Neural crest cell (in vitro differentiated cells): ENCODE measurements around the gene CDK14. TPM values are rescaled to one million over a fixed set of nuclear protein-coding genes. Genes with fewer than 3 reads are reported as not detected.

ENCODE experiments used
- DNase-seq: peaks from one replicate; pipeline ENCODE4 v3.0.0; 2021; ENCODE audit warnings: low read depth, mixed read lengths, low spot score
- H3K27ac Mint-ChIP-seq: one replicate; pipeline ENCODE4 v1.8.0; 2021; ENCODE audit warnings: mild to moderate bottlenecking, mixed read lengths; ENCODE audit not compliant: unreplicated experiment
- H3K27me3 Mint-ChIP-seq: 2 replicates; pipeline ENCODE4 v1.8.0; 2021; ENCODE audit warnings: low read depth, mild to moderate bottlenecking, mixed read lengths
- H3K36me3 Mint-ChIP-seq: 2 replicates; pipeline ENCODE4 v1.8.0; 2021; ENCODE audit warnings: low read depth, mild to moderate bottlenecking, mixed read lengths
- H3K4me1 Mint-ChIP-seq: 2 replicates; pipeline ENCODE4 v1.8.0; 2021; ENCODE audit warnings: mixed read lengths
- H3K4me3 Mint-ChIP-seq: one replicate; pipeline ENCODE4 v1.8.0; 2021; ENCODE audit warnings: mild to moderate bottlenecking, mixed read lengths
- H3K9me3 Mint-ChIP-seq: 2 replicates; pipeline ENCODE4 v1.8.0; 2021; ENCODE audit warnings: mixed read lengths
- total RNA-seq: library from RNA; stranded (reverse); gene quantifications from 2 replicates; pipeline ENCODE4 v1.2.1, GENCODE V29; 2021
- TF ChIP-seq, protein P1 (sequence below): fragments of 200-600 bp; sonication (generic); conservative IDR thresholded peaks from 2 replicates; pipeline ENCODE4 v1.5.0; 2021; ENCODE audit warnings: antibody characterized with exemption, mild to moderate bottlenecking

The CDK14 gene
- total RNA-seq, 1 donor from 2014 or later, result 49.6 TPM

DNA sequence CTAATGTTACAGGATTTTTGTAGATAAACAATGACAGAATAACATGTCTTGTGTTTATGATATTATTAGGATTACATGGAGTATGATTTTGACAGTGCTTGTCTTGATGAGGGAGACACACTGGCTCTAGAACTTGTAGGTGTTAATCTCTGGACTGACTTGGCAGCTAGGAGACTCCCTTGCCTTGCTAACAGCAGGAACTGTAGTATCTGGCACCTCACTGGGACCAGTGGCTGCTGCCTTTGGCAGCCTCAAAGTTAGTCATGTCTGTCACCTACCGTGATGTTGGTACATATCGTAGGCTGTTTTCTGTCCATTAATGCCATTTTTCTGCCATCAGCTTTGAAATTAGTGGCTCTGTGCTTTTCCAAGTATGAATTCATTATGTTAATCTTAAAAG lies 261.5 kb downstream of the CDK14 start:
- no peak for DNase-seq
- peaks cover 2% of the 10 kb centered on the region for H3K36me3 Mint-ChIP-seq
- H3K27me3 Mint-ChIP-seq, result no peaks in the 10 kb centered on the region
- no peaks in the 10 kb centered on the region for H3K4me1 Mint-ChIP-seq
- H3K27ac Mint-ChIP-seq, result no peak overlapping the region
- H3K9me3 Mint-ChIP-seq, result no peaks in the 10 kb centered on the region
- H3K4me3 Mint-ChIP-seq, result no peak overlapping the region
- TF ChIP-seq, protein P1, sequence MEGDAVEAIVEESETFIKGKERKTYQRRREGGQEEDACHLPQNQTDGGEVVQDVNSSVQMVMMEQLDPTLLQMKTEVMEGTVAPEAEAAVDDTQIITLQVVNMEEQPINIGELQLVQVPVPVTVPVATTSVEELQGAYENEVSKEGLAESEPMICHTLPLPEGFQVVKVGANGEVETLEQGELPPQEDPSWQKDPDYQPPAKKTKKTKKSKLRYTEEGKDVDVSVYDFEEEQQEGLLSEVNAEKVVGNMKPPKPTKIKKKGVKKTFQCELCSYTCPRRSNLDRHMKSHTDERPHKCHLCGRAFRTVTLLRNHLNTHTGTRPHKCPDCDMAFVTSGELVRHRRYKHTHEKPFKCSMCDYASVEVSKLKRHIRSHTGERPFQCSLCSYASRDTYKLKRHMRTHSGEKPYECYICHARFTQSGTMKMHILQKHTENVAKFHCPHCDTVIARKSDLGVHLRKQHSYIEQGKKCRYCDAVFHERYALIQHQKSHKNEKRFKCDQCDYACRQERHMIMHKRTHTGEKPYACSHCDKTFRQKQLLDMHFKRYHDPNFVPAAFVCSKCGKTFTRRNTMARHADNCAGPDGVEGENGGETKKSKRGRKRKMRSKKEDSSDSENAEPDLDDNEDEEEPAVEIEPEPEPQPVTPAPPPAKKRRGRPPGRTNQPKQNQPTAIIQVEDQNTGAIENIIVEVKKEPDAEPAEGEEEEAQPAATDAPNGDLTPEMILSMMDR, result no peak

DNA sequence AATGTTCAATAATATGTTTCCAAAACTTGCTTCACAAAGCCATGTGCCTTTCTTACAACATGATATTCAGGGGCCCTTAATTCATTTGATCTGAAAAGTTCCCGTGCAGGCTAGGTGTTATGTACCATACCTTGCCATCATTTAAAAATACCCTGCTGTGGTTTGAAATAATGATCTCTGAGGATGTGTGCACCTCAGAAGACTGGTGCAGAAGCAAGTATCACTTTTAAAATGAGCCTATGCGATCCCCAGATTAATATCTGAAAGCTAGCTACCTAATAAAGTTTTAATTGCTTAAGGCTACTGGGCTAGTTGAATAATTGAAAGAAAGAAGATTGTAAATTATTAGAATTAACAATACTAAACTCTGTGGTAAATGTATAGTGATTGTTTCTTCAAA lies 262.4 kb downstream of the CDK14 start:
- Mint-ChIP-seq H3K36me3 (peaks cover 2% of the 10 kb centered on the region), H3K4me3 (no peak overlapping the region)
- TF ChIP-seq, protein P1, result no peak

DNA sequence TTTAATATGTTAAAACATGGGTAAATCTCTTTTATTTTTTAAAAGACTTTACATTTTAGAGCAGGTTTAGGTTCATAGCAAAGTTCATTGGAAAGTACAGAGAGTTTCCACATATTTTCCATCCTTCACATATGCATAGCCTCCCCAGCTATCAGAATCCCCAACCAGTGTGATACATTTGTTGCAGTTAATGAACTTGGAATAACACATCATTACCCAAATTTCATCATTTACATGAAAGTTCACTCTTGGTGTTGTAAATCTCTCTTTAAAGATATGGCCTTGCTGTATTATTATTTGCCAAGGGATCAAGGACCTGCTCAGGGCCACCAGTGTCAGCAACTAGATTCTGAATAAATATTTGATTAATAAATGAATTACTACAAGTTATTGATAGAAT lies 263.4 kb downstream of the CDK14 start:
- Mint-ChIP-seq H3K27me3 (no peaks in the 10 kb centered on the region), H3K9me3 (no peaks in the 10 kb centered on the region), H3K27ac (no peak overlapping the region), H3K36me3 (peaks cover 2% of the 10 kb centered on the region), H3K4me3 (no peak overlapping the region), H3K4me1 (no peaks in the 10 kb centered on the region)
- TF ChIP-seq, protein P1, result no peak
- DNase-seq, result no peak

More for the DNA sequence above, 262.4 kb downstream of the CDK14 start:
- no peaks in the 10 kb centered on the region for H3K27me3 Mint-ChIP-seq
- H3K9me3 Mint-ChIP-seq, result no peaks in the 10 kb centered on the region
- no peak for DNase-seq
- H3K4me1 Mint-ChIP-seq, result no peaks in the 10 kb centered on the region
- no peak overlapping the region for H3K27ac Mint-ChIP-seq

DNA sequence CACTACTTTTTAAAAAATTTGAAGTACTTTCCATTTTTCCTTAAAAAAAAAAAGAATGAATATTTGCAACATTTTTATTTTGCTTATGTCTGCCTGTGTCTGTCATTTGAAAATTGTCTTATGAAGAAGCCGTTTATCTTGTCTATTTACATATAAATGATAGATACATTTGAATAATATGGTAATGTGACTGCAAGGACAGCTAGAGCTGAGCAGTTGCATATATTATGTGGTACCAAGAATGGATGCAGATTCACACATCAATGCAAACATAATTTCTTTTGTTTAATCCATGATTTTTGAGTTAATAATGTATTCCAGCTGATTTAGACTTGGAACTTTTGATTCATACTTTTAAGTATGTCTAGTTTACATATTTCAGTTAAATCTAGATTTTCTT lies 268.0 kb downstream of the CDK14 start:
- TF ChIP-seq, protein P1, result no peak
- DNase-seq, result no peak
- Mint-ChIP-seq H3K36me3 (peaks cover 4% of the 10 kb centered on the region), H3K4me1 (no peaks in the 10 kb centered on the region), H3K27me3 (no peaks in the 10 kb centered on the region), H3K9me3 (no peaks in the 10 kb centered on the region), H3K4me3 (no peak overlapping the region), H3K27ac (no peak overlapping the region)

DNA sequence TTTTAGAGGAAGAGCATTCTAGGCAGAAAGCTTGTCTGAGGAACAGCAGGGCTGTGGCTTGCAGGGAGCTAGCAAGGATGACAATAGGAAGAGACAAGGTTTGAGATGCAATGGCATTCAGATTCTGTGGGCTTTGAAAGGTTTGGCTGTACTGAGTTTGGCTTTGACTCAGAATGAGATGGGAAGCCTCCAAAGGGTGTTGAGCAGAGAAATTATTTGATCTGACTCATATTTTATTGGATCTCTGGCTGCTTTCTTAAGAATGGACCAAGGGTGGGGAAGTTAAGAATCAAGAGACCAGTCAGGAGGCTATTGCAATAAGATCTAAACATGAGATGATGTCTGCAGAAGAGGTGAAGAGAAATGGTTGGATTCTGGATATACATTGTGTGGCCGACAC lies 273.2 kb downstream of the CDK14 start:
- TF ChIP-seq, protein P1, result no peak
- DNase-seq, result no peak

DNA sequence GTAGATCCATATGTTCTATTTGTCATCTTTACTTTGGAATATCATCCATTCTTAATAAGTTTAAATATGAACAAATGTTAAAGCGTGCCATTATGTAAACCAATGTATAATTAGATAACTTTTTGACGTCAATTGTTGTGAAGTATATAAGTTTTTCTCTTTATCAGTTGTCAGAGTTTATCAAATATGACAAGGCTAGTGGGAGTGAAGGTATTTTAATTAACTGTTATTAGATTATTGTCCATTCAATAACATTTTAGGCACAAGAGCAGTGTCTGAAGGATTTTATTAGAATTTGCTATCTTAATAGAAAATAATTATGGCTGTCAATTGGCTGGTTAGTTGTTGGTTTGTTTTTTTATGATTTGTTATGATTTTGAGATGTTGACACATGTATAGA lies 280.6 kb downstream of the CDK14 start:
- Mint-ChIP-seq H3K27ac (no peak overlapping the region), H3K27me3 (no peaks in the 10 kb centered on the region), H3K4me1 (peaks cover 3% of the 10 kb centered on the region), H3K36me3 (peaks cover 17% of the 10 kb centered on the region), H3K4me3 (no peak overlapping the region), H3K9me3 (peaks cover 5% of the 10 kb centered on the region)
- TF ChIP-seq, protein P1, result no peak
- no peak for DNase-seq

More for the DNA sequence above, 273.2 kb downstream of the CDK14 start:
- Mint-ChIP-seq H3K27me3 (no peaks in the 10 kb centered on the region), H3K4me1 (no peaks in the 10 kb centered on the region), H3K9me3 (no peaks in the 10 kb centered on the region), H3K36me3 (peaks cover 11% of the 10 kb centered on the region), H3K4me3 (no peak overlapping the region), H3K27ac (no peak overlapping the region)
